Hepatocyte (in vitro differentiated cells): ENCODE data around the gene ZNF581. TPM values are rescaled to one million over a fixed set of nuclear protein-coding genes. Genes with fewer than 3 reads are reported as not detected.

Experiments
- DNase-seq: peaks from one replicate; pipeline ENCODE4 v3.0.0-alpha.2; 2016; ENCODE audit warnings: low spot score
- H2AFZ ChIP-seq: fragments of 200-600 bp; sonication (generic); 2 replicates; pipeline ENCODE4 v1.6.0; 2016; ENCODE audit warnings: antibody characterized with exemption, mild to moderate bottlenecking
- H3K27ac ChIP-seq: fragments of 200-600 bp; sonication (generic); 2 replicates; pipeline ENCODE4 v1.5.1; 2016; ENCODE audit warnings: mild to moderate bottlenecking
- H3K27me3 ChIP-seq: fragments of 200-600 bp; sonication (generic); 2 replicates; pipeline ENCODE4 v1.6.1; 2016
- H3K36me3 ChIP-seq: fragments of 200-600 bp; sonication (generic); replicated peaks from 2 replicates; pipeline ENCODE4 v1.5.1; 2016; ENCODE audit warnings: low read depth; ENCODE audit not compliant: insufficient read depth
- H3K4me1 ChIP-seq: fragments of 200-600 bp; sonication (generic); 2 replicates; pipeline ENCODE4 v1.5.1; 2016; ENCODE audit warnings: mild to moderate bottlenecking, moderate library complexity; ENCODE audit not compliant: insufficient read depth
- H3K4me2 ChIP-seq: fragments of 200-600 bp; sonication (generic); 2 replicates; pipeline ENCODE4 v1.6.0; 2016
- H3K4me3 ChIP-seq: fragments of 200-600 bp; sonication (generic); 2 replicates; pipeline ENCODE4 v1.5.1; 2016; ENCODE audit warnings: mild to moderate bottlenecking
- H3K79me2 ChIP-seq: fragments of 200-600 bp; sonication (generic); 2 replicates; pipeline ENCODE4 v1.6.0; 2017; ENCODE audit warnings: mild to moderate bottlenecking
- H3K9me2 ChIP-seq: fragments of 200-600 bp; sonication (generic); replicated peaks from 2 replicates; pipeline ENCODE4 v1.6.0; 2017; ENCODE audit warnings: mild to moderate bottlenecking; ENCODE audit not compliant: insufficient read depth
- H3K9me3 ChIP-seq: fragments of 200-600 bp; sonication (generic); 2 replicates; pipeline ENCODE4 v1.5.1; 2016; ENCODE audit warnings: low read depth, mild to moderate bottlenecking
- H4K20me1 ChIP-seq: fragments of 200-600 bp; sonication (generic); 2 replicates; pipeline ENCODE4 v1.6.0; 2016; ENCODE audit warnings: mild to moderate bottlenecking; ENCODE audit not compliant: insufficient read depth, poor library complexity, severe bottlenecking
- EZH2 ChIP-seq: fragments of 200-600 bp; sonication (generic); IDR thresholded peaks from 2 replicates; pipeline ENCODE4 v1.6.1; 2016; ENCODE audit warnings: antibody characterized with exemption, mild to moderate bottlenecking, borderline replicate concordance
- EZH2phosphoT487 ChIP-seq: fragments of 200-600 bp; sonication (generic); IDR thresholded peaks from one replicate; pipeline ENCODE4 v1.6.1; 2018; ENCODE audit warnings: antibody characterized with exemption, mild to moderate bottlenecking, low read depth, moderate library complexity; ENCODE audit not compliant: unreplicated experiment, severe bottlenecking
- WGBS: methylation state at CpG from one replicate; pipeline ENCODE4 v1.1.6; 2016; ENCODE audit warnings: low lambda C conversion rate; ENCODE audit errors: missing lambda C conversion rate; 5-methylcytosine and 5-hydroxymethylcytosine counted together
- polyA plus RNA-seq: library from polyadenylated mRNA; unstranded; fragments of >200 nt; fragmentation: Nextera tagmentation; extraction: Ambion mirVana; gene quantifications from 2 replicates; pipeline ENCODE4 v1.2.1, GENCODE V29; 2016
- total RNA-seq: library from RNA; depleted of rRNA; stranded (reverse); fragments of >200 nt; gene quantifications from 2 replicates; pipeline ENCODE4 v1.2.3, GENCODE V29; 2014
- TF ChIP-seq, protein P1 (sequence below): fragments of 200-600 bp; sonication (generic); IDR thresholded peaks from 2 replicates; pipeline ENCODE4 v1.5.1; 2016; ENCODE audit warnings: antibody characterized with exemption, mild to moderate bottlenecking; ENCODE audit not compliant: poor library complexity

ZNF581 gene
- total and polyA plus RNA-seq, 2 experiments from 2014 or later = 12.2 to 22.5 TPM

DNA sequence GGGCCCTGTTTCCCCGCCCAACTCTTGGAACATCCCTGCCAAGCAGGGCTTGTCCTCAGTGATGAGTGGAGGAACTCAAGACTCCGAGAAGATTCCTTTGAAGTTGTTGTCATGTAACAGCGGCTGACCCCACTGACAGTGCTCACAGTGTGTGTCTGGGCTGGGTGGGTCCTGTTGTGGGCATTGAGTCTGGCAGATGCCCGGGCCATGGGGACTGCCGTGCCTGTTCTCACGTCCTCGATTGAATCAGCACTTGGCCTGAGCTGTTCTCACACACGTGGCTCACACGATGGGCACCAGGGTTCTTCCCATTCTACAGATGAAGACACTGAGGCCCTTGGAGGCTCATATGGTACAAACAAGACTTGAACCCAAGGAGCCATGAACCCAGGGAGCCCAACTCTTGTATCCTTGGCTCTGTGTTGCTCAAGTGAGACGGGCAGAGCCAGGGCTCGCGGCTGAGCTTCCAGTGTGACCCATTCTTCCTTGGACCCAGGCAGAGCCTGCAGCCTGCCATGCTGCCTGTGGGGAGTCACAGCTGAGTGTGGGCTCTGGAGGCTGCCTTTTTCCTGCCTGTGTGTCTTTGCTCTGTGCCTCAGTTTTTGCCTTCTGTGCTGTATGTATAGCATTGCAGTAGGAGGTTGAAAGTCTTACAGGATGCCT lies 23.0 kb downstream of the ZNF581 start:
- no peak overlapping the region for H2AFZ ChIP-seq
- H3K9me2 ChIP-seq = no peaks in the 10 kb centered on the region
- peaks cover 15% of the 10 kb centered on the region for H3K4me1 ChIP-seq
- H3K9me3 ChIP-seq = no peaks in the 10 kb centered on the region
- peaks cover 5% of the 10 kb centered on the region for H3K36me3 ChIP-seq
- H4K20me1 ChIP-seq = peaks cover 78% of the 10 kb centered on the region
- DNase-seq = no peak
- no peak for TF ChIP-seq EZH2phosphoT487
- no peak for TF ChIP-seq EZH2
- TF ChIP-seq, protein P1, sequence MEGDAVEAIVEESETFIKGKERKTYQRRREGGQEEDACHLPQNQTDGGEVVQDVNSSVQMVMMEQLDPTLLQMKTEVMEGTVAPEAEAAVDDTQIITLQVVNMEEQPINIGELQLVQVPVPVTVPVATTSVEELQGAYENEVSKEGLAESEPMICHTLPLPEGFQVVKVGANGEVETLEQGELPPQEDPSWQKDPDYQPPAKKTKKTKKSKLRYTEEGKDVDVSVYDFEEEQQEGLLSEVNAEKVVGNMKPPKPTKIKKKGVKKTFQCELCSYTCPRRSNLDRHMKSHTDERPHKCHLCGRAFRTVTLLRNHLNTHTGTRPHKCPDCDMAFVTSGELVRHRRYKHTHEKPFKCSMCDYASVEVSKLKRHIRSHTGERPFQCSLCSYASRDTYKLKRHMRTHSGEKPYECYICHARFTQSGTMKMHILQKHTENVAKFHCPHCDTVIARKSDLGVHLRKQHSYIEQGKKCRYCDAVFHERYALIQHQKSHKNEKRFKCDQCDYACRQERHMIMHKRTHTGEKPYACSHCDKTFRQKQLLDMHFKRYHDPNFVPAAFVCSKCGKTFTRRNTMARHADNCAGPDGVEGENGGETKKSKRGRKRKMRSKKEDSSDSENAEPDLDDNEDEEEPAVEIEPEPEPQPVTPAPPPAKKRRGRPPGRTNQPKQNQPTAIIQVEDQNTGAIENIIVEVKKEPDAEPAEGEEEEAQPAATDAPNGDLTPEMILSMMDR = no peak
- peaks cover 86% of the 10 kb centered on the region for H3K79me2 ChIP-seq
- H3K4me2 ChIP-seq = no peak overlapping the region
- 94% methylated on average over 12 of the region's 12 CpGs for WGBS
- no peaks in the 10 kb centered on the region for H3K27me3 ChIP-seq
- H3K4me3 ChIP-seq = no peak overlapping the region
- H3K27ac ChIP-seq = peak overlapping the region; percentile 65

DNA sequence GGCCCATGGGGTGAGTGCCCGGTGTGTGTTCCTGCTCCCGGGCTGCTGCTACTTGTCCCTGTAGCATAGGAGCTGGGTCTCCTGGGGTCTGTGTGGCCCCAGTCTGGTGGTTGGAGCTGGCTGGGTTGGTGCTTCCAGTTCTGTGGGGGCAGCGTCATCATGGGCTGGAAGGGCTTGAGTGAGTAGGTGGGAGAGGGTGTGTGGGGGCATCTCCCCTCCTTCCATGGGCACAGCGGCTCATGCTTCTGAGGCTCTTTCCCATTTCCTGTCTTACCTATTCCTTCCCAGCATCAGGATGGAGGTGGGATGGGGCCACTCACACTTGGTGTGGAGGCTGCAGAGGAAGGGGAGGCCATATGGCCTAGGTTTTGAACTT lies 23.5 kb downstream of the ZNF581 start:
- H3K36me3 ChIP-seq = peaks cover 5% of the 10 kb centered on the region
- H3K4me2 ChIP-seq = peak overlapping the region; percentile 21
- TF ChIP-seq EZH2 = no peak
- TF ChIP-seq, protein P1 = no peak
- TF ChIP-seq EZH2phosphoT487 = no peak
- 98% methylated on average over 4 of the region's 4 CpGs for WGBS
- no peak for DNase-seq
- H3K9me3 ChIP-seq = no peaks in the 10 kb centered on the region
- no peaks in the 10 kb centered on the region for H3K9me2 ChIP-seq
- peaks cover 15% of the 10 kb centered on the region for H3K4me1 ChIP-seq
- H3K27me3 ChIP-seq = no peaks in the 10 kb centered on the region
- peak overlapping the region; percentile 65 for H3K27ac ChIP-seq
- H3K79me2 ChIP-seq = peaks cover 86% of the 10 kb centered on the region
- peaks cover 78% of the 10 kb centered on the region for H4K20me1 ChIP-seq
- no peak overlapping the region for H3K4me3 ChIP-seq
- no peak overlapping the region for H2AFZ ChIP-seq

DNA sequence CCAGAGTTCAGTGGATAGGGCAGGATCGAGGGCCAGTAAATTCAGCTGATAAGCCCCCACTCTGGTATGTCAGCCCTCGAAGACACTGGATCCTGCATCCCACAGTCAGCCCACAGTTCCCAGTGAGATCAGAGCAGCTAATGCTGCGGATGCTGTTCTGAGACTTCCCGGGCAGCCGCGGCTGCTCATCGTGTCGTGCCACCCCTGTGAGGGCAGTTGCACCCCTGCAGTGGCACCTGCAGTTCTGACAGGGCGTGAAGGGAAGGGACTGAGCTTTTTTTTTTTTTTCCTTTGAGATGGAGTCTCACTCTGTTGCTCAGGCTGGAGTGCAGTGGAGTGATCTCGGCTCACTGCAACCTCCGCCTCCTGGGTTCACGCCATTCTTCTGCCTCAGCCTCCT lies 24.1 kb downstream of the ZNF581 start:
- Histone ChIP-seq H3K4me1 (peaks cover 15% of the 10 kb centered on the region), H3K79me2 (peaks cover 86% of the 10 kb centered on the region), H3K9me3 (no peaks in the 10 kb centered on the region), H4K20me1 (peaks cover 80% of the 10 kb centered on the region), H2AFZ (no peak overlapping the region), H3K4me2 (peak overlapping the region; percentile 21), H3K4me3 (no peak overlapping the region), H3K36me3 (peaks cover 4% of the 10 kb centered on the region), H3K9me2 (no peaks in the 10 kb centered on the region), H3K27me3 (no peaks in the 10 kb centered on the region), H3K27ac (peak overlapping the region; percentile 65)
- 84% methylated on average over 12 of the region's 12 CpGs for WGBS
- TF ChIP-seq EZH2phosphoT487 = no peak
- TF ChIP-seq, protein P1 = no peak
- no peak for TF ChIP-seq EZH2
- DNase-seq = no peak
